HL-60 (cell line): Measurements from ENCODE around the gene RGS7.
"Not testable (repeated sequence)": the region's sequence is repeated elsewhere in the genome, so short reads cannot be mapped to it uniquely, and the experiment has no call there.

Experiments used
- POLR2AphosphoS5 ChIP-seq: IDR thresholded peaks from 2 replicates; pipeline ENCODE4 v1.6.1; 2012; ENCODE audit warnings: low read depth
- TF ChIP-seq, protein P1 (sequence below): IDR thresholded peaks from one replicate; pipeline ENCODE4 v1.5.1; 2011; ENCODE audit warnings: low read length, control low read depth, inconsistent platforms; ENCODE audit not compliant: insufficient read depth
- TF ChIP-seq, protein P2 (sequence below): IDR thresholded peaks from 2 replicates; pipeline ENCODE4 v1.6.1; 2012; ENCODE audit warnings: low read depth; ENCODE audit not compliant: insufficient replicate concordance

DNA sequence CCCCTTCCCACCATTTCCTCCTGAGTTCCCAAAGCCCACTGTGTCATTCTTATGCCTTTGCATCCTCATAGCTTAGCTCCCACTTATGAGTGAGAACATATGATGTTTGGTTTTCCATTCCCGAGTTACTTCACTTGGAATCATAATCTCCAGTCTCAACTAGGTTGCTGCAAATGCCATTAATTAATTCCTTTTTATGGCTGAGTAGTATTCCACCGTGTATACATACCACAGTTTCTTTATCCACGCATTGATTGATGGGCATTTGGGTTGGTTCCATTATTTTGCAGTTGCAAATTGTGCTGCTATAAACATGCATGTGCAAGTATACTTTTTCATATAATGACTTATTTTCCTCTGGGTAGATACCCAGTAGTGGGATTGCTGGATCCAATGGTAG lies 622.3 kb downstream of the RGS7 start:
- TF ChIP-seq, protein P1, sequence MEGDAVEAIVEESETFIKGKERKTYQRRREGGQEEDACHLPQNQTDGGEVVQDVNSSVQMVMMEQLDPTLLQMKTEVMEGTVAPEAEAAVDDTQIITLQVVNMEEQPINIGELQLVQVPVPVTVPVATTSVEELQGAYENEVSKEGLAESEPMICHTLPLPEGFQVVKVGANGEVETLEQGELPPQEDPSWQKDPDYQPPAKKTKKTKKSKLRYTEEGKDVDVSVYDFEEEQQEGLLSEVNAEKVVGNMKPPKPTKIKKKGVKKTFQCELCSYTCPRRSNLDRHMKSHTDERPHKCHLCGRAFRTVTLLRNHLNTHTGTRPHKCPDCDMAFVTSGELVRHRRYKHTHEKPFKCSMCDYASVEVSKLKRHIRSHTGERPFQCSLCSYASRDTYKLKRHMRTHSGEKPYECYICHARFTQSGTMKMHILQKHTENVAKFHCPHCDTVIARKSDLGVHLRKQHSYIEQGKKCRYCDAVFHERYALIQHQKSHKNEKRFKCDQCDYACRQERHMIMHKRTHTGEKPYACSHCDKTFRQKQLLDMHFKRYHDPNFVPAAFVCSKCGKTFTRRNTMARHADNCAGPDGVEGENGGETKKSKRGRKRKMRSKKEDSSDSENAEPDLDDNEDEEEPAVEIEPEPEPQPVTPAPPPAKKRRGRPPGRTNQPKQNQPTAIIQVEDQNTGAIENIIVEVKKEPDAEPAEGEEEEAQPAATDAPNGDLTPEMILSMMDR, result not testable (repeated sequence)
- TF ChIP-seq, protein P2, sequence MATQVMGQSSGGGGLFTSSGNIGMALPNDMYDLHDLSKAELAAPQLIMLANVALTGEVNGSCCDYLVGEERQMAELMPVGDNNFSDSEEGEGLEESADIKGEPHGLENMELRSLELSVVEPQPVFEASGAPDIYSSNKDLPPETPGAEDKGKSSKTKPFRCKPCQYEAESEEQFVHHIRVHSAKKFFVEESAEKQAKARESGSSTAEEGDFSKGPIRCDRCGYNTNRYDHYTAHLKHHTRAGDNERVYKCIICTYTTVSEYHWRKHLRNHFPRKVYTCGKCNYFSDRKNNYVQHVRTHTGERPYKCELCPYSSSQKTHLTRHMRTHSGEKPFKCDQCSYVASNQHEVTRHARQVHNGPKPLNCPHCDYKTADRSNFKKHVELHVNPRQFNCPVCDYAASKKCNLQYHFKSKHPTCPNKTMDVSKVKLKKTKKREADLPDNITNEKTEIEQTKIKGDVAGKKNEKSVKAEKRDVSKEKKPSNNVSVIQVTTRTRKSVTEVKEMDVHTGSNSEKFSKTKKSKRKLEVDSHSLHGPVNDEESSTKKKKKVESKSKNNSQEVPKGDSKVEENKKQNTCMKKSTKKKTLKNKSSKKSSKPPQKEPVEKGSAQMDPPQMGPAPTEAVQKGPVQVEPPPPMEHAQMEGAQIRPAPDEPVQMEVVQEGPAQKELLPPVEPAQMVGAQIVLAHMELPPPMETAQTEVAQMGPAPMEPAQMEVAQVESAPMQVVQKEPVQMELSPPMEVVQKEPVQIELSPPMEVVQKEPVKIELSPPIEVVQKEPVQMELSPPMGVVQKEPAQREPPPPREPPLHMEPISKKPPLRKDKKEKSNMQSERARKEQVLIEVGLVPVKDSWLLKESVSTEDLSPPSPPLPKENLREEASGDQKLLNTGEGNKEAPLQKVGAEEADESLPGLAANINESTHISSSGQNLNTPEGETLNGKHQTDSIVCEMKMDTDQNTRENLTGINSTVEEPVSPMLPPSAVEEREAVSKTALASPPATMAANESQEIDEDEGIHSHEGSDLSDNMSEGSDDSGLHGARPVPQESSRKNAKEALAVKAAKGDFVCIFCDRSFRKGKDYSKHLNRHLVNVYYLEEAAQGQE, result not testable (repeated sequence)
- TF ChIP-seq POLR2AphosphoS5, result not testable (repeated sequence)
